ENCODE results near the gene SLCO3A1. TPM values are rescaled to one million over a fixed set of nuclear protein-coding genes. Genes with fewer than 3 reads are reported as not detected.

SLCO3A1 gene
- total RNA-seq, 4 donors from 2014 or later = 4.4 to 66.2 (median 5.1) TPM

DNA sequence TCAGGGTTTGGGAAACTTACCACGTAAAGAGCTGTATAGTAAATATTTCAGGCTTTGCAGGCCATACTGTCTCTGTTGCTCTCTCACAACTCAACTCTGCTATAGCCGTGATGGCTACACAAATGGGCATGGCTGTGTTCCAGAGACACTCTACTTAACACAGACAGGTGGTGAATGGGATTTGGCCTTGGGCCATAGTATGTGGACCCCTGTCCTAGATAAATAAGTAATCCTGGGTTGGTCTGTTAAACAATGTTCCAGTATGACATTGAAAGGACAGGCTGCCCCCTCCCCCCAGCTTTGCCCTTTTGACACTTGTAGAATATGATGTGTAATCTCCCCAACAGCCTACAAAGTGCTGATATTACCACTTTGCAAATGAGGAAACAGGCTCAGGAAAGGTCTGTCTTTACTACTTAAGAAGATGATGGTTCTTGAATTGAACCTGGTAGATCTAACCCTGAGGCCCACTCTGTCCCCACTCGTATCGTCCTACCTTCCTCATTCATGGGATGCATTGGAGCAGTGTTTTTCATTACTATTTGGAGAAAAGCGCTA is 38.4 kb downstream of the SLCO3A1 start:
- in situ Hi-C loops (cut with MboI; ENCODE audit: low pct_ligation_motif_present in 1 of 4, low pct_unique_long_range_greater_than_20kb in 1 of 4, low sequenced_read_pairs in 3 of 4) (no loop called here), intact Hi-C loops (cut with DNase I; ENCODE audit: low total_unique reads) (no loop called here)
- no peak for TF ChIP-seq POLR2A (IDR thresholded peaks at IDR 0.05)
- TF ChIP-seq EP300 (IDR thresholded peaks at IDR 0.05; ENCODE audit: low read depth) = no peak
- TF ChIP-seq, protein P1, sequence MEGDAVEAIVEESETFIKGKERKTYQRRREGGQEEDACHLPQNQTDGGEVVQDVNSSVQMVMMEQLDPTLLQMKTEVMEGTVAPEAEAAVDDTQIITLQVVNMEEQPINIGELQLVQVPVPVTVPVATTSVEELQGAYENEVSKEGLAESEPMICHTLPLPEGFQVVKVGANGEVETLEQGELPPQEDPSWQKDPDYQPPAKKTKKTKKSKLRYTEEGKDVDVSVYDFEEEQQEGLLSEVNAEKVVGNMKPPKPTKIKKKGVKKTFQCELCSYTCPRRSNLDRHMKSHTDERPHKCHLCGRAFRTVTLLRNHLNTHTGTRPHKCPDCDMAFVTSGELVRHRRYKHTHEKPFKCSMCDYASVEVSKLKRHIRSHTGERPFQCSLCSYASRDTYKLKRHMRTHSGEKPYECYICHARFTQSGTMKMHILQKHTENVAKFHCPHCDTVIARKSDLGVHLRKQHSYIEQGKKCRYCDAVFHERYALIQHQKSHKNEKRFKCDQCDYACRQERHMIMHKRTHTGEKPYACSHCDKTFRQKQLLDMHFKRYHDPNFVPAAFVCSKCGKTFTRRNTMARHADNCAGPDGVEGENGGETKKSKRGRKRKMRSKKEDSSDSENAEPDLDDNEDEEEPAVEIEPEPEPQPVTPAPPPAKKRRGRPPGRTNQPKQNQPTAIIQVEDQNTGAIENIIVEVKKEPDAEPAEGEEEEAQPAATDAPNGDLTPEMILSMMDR (IDR thresholded peaks at IDR 0.05) = no peak
- Histone ChIP-seq H3K27me3 (no peaks in the 10 kb centered on the region), H3K9me3 (no peaks in the 10 kb centered on the region), H3K36me3 (no peaks in the 10 kb centered on the region), H3K4me1 (peaks cover 4 to 30% (median 21%) of the 10 kb centered on the region in 4 donors), H3K27ac (no peak overlapping the region), H3K4me3 (no peak overlapping the region)
- DNase-seq = no peak
- 85 to 90% methylated on average over 4 to 5 of the region's 5 CpGs for WGBS, 2 donors (ENCODE audit: low coverage in 1 of 2)

DNA sequence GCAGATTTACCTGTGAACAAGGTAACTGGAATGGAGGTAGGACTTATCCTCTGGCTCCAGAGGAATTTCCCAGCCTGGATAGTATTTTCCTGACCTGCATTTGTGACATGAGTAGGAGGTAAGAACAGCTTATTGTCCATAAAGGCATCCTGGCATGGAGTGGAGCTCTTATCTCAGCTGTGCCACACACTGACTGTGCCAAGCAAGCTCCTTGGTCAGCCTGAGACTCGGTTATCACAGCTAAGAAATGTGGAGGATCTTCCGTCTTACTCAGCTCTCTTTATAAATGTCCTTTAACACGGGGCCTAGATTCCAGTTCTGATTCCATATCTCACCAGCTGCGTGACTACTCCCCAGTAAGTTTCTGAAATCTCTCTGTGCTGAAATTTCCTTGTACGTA is 38.9 kb downstream of the SLCO3A1 start:
- WGBS, 2 donors (ENCODE audit: low coverage in 1 of 2) = 90 to 92% methylated on average over 5 of the region's 5 CpGs
- no peaks in the 10 kb centered on the region for H3K36me3 ChIP-seq
- H3K27me3 ChIP-seq = no peaks in the 10 kb centered on the region
- intact Hi-C loops (cut with DNase I; ENCODE audit: low total_unique reads) = no loop called here
- no peak overlapping the region for H3K27ac ChIP-seq
- H3K4me3 ChIP-seq = no peak overlapping the region
- in situ Hi-C loops (cut with MboI; ENCODE audit: low pct_ligation_motif_present in 1 of 4, low pct_unique_long_range_greater_than_20kb in 1 of 4, low sequenced_read_pairs in 3 of 4) = no loop called here
- DNase-seq = no peak
- H3K4me1 ChIP-seq = peaks cover 0 to 25% (median 16%) of the 10 kb centered on the region in 4 donors
- H3K9me3 ChIP-seq = no peaks in the 10 kb centered on the region
- TF ChIP-seq POLR2A (IDR thresholded peaks at IDR 0.05) = no peak
- no peak for TF ChIP-seq POLR2AphosphoS5 (IDR thresholded peaks at IDR 0.05)
- TF ChIP-seq EP300 (IDR thresholded peaks at IDR 0.05; ENCODE audit: low read depth) = no peak
- TF ChIP-seq, protein P1 (IDR thresholded peaks at IDR 0.05) = no peak

DNA sequence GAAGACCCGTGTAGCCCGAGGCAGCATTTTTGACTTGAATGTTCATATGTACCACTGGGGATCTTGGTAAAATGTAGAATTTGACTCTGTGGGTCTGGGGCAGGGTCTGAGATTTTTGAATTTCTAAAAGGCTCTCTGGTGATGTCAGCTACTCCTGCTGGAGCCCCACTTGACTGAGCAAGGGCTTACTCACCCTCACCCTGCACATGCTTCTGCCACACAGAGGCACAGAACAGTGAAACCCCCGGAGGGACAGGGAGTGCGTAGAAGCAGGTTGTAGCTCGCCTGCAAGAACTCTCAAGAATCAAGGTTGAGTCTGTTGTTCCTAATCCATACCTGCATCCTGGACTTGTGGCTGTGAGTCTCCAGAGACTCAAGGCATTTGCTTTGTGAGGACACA is 41.1 kb downstream of the SLCO3A1 start:
- H3K9me3 ChIP-seq = no peaks in the 10 kb centered on the region
- 90% methylated on average over 5 of the region's 5 CpGs; no CpG with 5 or more reads in 1 of the 2 donors for WGBS, 2 donors (ENCODE audit: low coverage in 1 of 2)
- in situ Hi-C loops (cut with MboI; ENCODE audit: low pct_ligation_motif_present in 1 of 4, low pct_unique_long_range_greater_than_20kb in 1 of 4, low sequenced_read_pairs in 3 of 4) (no loop called here), intact Hi-C loops (cut with DNase I; ENCODE audit: low total_unique reads) (no loop called here)
- H3K4me1 ChIP-seq = peaks cover 0 to 3% (median under 1%) of the 10 kb centered on the region in 4 donors
- H3K4me3 ChIP-seq = no peak overlapping the region
- TF ChIP-seq EP300 (IDR thresholded peaks at IDR 0.05; ENCODE audit: low read depth) (no peak), POLR2AphosphoS5 (IDR thresholded peaks at IDR 0.05) (no peak), POLR2A (IDR thresholded peaks at IDR 0.05) (no peak)
- TF ChIP-seq, protein P1 (IDR thresholded peaks at IDR 0.05) = no peak
- H3K27ac ChIP-seq = no peak overlapping the region
- no peaks in the 10 kb centered on the region for H3K27me3 ChIP-seq
- H3K36me3 ChIP-seq = no peaks in the 10 kb centered on the region
- no peak for DNase-seq

DNA sequence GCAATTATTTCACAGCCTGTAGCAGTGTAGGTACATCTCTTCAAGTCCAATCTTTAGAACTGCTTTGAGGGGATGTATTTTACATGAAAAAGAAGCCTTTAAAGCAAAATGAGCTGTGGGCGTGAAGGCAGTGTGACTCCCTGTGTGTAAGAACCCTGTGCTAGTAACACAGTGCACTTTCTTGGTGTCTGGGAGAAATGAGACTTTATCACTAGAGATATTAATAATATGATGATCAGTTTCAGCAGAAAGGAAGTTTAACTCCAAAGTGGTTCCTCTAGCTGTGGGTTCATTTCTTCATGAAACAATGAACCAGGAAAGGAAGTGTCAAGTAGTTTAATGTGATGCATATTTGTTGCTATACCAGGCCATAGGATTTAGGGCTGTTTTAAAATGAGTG is 41.5 kb downstream of the SLCO3A1 start:
- no peaks in the 10 kb centered on the region for H3K4me1 ChIP-seq
- H3K27me3 ChIP-seq = no peaks in the 10 kb centered on the region
- TF ChIP-seq EP300 (IDR thresholded peaks at IDR 0.05; ENCODE audit: low read depth) = no peak
- no peak for TF ChIP-seq POLR2A (IDR thresholded peaks at IDR 0.05)
- no peak for TF ChIP-seq POLR2AphosphoS5 (IDR thresholded peaks at IDR 0.05)
- TF ChIP-seq, protein P1 (IDR thresholded peaks at IDR 0.05) = no peak
- no peak overlapping the region for H3K4me3 ChIP-seq
- intact Hi-C loops (cut with DNase I; ENCODE audit: low total_unique reads) = no loop called here
- in situ Hi-C loops (cut with MboI; ENCODE audit: low pct_ligation_motif_present in 1 of 4, low pct_unique_long_range_greater_than_20kb in 1 of 4, low sequenced_read_pairs in 3 of 4) = no loop called here
- DNase-seq = no peak
- 78 to 96% methylated on average over 1 of the region's 1 CpG for WGBS, 2 donors (ENCODE audit: low coverage in 1 of 2)
- H3K27ac ChIP-seq = no peak overlapping the region
- H3K9me3 ChIP-seq = no peaks in the 10 kb centered on the region
- no peaks in the 10 kb centered on the region for H3K36me3 ChIP-seq

All from transverse colon (tissue), 4 donors.